COLO829 (cell line): ENCODE data around the gene RINL.

Source experiments
- DNase-seq: peaks from one replicate; pipeline ENCODE4 v3.0.0; 2012; ENCODE audit warnings: low spot score

RINL gene

DNA sequence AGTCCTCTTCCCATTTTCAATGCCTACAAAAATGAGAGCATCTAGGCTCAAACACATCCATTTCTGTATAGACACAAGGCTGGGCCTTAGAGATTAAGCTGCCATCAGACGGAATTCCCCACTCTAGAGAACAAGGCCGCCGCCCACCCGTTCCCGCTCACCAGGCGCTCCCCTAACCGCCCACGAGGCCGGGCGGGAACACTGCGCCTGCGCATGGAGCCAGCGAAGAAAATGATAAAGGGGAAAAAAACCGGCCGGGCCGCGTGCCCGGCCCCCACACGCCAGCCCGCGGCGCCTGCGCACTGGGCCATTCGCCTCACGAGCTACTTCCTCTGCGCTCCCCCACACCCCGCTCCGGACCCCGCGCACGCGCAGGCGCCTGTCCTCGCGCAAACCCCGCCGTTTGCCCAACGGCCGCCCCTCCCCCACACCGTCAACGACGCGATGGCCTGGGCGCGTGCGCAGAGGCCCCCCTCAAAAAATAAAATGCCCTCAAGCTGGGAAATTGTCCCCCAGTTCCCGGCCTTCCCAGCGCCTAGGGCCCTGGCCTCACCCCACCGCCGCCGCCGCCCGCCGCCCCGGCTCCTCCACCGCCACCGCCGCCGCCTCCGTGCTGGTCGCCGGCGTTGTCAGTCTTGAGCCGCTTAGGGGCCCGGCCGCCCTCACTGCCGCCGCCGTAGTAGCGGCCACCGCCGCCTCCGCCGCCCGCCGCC, 28.8 kb downstream of the RINL start:
- DNase-seq, result peak; percentile 100

DNA sequence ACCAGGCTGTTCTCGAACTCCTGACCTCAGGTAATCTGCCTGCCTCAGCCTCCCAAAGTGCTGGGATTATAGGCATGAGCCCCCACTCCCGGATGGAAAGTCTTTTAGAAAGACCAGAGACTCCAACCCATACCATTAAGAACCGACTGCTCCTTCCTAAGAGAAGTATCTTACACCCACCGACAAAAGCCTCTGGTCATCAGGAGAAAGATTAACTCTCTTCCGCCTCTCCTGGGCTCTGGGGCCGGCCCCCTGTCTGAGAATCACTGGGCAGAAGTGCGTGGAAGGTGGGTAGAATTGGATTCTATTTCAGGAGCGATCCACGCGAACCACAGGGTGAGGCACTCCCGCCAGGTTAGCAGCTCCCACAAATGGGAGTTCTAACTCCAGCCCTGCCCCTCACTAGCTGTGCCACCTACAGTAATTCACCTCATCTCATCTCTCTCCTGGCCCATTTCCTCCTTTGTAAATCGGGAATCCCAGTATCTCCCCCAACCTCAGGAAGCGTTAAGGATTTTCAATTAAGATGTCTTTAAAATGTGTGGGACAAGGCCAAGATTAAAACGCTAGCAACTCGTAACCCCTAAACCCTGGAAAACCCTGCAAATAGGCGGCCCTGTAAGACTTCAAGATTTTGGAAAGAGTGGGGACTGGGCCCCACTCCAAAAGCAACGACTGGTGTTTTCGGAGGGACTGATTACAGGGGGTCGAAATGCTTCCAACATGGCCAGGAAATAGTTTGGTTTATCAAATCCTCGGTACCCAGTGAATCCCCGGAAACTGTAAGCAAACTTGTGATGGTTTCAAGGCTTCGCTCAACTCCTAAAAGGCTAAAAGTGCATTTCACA, 29.6 kb downstream of the RINL start:
- DNase-seq, result no peak

DNA sequence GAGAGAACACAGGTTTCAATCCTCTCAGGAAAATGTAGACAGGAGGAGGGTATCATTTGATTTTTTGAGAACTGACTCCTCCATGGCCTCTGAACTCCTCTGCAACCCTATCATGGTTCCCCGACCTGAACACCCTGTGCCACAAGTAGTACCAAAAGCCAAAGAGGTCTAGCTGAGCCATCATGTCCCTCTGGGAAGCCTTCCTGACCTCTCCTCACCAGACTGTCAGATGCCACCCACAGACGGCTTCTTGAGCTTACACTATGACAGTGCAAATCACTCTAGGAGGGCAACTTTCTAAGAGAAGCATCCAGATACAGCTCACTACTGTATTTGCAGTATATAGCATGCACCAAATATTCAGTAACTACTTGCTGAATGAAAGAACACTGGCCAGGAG, 32.0 kb downstream of the RINL start:
- DNase-seq, result no peak

DNA sequence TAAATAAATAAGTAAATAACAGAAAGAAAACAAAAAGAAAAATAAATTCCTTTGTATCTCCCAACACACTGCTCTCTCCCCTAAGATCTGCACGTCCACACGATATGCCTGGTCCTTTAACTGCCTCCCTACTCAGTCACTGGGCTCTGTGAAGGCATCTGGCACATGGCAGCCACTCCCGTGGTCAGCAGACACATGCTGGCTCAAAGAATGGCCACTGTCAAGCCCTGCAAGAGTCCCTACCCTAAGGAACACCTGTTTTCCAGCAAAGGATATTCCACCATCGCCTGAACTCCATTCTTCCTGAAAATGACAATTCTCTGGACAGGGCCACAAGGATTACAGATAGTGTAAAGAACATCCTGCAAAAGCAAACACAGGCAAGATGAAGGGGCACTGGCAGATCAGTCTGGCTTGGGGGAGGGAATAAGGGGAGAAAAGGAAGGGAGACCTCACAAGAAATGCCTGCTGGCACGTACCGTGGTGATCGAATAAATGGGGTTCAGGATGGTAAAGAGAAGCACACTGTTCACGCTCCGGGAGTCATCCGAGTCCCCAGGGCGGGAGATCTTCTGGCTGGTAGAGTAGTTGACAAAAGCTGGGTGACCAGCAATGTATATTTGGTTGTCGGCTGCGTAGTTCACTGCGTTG, 32.6 kb downstream of the RINL start:
- no peak for DNase-seq

DNA sequence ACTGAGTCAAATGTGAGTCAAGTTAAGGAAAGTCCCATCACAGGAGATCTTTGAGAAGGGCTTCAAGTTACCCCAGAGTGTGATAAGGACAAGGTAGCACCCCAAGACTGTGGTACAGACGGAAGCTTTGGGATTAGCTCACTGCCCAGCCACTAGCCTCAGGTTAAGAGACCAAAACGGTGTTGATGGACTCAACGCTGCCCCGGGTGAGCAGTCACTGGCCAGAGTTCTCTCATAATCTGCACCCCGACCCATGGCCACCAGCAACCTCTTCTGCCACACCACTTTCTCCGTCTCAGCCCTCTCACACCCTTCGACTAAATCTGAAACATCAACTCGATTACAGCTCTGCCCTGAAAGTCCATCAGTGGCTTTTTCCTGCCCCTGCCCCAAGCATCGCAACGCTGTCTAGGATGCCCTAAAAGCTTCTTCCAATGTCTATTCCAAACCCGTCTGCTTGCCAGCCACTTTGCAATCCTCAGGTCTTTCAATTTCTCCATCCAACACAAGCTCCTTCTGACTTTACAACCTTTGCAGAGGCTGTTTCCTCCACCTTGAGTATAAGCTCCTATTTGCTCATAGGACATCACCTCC, 33.9 kb downstream of the RINL start:
- DNase-seq, result no peak

DNA sequence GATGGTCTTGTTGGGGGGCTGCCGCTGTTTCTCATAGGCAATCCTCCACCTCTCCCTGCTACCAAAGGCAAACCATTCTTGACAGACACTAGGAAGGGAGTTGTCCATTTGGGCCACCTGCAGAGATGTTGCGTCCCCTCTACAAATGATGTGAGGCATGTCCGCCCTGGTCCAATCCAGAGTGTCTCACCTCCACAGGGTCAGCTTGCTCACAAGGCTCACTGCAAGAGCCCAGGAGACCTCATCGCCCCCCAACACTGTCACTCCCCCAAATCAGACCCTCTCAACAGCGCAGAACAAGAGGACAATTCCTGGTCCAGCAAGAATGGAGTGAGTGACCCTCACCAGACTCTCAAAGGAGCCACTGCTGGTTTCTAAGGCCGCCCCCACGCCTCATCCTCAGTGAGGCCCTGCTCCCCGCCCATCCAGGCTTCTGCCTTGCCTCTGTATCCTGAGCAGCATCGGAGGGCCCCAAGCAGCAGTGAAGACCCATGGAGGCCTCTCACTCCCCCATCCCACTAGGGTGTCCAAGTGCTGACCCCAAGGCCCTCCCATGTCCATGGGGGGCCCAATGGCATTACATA, 34.8 kb downstream of the RINL start:
- DNase-seq, result no peak

DNA sequence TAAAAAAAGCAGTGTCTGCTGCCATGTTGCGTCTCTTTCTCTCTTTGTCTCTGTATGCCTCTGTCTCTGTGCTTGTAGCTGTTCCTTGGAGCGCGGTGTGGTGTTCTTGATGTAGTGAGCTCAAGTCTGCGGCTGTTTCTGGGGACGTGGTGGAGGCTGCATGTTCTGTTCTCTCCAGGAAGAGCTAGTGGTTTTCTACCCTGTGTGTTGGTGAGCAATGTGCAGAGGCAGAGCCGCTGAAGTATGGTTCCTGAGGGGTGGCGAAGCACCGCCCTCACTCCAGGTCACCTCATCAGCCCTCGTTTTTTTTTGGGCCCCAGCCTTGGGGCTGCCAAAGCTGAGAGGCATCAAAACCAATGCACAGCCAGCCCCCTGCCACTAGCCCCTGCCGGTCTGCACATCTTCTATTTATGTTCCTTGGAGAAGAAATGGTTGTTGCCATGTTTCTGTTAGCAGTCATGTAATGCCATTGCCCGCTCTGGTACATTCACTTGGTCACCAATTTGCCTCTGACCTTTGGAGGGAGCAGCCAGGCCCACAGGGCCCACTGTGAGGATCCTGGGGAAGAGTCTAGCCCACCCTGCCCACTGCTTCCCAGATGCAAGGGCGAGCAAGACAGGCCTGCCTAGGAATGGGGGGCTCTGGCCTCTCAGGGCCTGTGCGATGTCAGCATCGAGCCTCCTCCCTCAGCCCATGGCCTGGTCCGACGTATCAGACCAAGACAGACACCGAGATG, 35.5 kb downstream of the RINL start:
- no peak for DNase-seq

DNA sequence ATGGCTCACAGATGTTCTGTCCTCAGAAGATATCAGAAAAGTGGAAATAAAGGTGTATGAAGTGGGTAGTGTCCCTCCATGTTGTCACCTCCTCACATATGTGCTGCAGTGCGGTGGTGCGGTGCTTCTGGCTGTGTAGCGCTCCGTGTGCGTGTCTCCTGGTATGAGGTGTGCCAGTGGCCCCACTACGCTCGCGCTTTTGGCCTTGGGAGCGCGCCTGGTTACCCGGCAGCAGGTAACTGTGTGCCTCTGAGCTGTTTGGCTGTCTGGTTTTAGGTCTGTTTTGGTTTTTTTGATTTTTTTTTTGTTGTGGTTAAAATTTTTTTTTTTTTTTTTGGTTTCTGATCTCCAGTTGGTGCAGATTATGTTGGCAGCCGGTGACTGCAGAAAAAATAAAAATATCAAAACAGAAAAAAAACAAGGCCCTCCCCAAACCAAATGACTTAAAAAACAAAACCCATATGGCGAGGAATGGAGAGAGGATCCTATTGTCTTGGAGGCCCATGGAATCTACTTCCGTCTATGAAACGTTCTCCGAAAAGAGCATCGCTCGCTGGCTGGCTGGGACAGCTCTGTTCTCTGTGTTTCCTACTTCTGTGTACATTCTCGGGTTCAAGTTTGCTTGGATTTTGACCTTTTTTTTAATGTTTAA, 36.2 kb downstream of the RINL start:
- DNase-seq, result no peak

DNA sequence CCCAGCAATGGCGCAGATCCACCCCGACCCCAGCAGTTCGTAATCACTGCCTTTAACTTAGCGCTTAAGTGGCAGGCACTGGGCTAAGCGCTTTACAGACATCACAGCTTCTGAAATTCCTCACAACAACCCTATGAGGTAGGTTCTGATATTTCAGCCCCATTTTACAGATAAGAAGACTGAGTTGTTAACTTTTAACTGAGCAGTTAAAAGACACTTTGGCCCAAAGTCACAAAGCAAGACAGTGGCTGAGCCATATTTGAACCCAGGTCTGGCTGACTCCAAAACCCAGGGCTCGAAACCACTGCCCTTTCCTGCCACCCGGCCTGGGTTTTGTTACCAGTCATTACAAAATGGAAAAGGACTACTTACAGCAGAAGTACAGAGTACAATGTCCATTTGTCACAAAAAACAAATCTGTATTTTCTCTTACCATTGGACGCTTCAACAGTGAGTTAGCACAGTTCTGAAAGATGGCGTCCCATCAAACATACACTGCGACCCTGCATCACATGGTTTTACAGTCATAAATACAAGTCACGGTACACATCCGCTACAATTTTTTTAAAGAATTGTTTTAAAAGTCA, 36.8 kb downstream of the RINL start:
- DNase-seq, result no peak

DNA sequence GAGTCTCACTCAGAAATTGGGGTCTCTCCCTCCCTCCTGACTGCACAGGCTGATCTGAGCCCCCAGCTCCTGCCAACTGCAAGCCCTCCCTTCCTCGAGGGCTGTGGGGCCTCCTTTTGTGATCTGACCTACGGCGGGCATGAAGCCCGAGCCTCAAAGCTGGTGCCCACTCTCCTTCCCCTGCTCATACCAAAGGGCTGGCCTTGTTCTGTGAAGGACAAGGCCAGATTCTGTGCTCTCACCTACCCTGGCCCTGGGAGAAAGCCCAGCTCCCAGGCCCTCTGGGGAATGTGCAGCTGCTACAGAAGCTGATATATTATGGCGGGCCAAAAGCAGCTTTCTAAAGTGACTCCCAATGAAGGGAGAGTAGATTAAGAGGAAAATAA, 37.5 kb downstream of the RINL start:
- no peak for DNase-seq

DNA sequence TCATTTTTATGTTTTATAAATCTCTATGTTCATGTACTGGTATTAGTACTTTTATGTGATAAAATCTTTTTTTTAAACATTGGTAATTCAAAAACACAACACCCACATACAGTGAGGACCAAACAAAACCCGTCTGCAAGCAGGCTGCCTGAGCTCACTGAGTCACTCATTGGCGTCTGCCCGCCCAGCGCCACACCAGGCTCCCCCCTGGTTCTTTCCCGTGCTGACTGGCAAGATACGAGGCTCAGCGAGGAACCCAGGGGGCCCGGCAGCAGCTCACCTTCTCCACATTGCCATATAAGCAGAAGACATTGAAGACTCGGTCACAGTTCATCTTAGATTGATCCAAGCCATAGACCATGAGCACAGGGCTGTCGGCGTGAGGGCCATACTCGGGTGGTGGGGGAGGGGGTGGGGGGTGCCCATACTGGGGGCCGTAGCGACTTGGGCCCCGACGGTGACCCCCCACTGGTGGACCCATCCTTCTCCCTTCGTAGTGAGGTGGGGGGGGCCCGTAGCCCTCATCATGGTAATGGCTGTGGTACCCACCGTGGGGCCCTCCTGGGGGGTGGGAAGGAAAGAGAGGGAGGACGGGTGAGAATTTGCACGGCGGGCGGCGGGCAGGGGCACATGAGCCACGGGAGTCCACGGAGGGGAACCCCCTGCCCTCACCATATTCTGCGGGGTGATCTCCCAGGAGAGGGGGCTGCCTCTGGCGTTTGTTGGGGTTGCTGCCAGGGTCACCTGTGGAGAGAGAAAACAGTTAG, 38.1 kb downstream of the RINL start:
- no peak for DNase-seq

DNA sequence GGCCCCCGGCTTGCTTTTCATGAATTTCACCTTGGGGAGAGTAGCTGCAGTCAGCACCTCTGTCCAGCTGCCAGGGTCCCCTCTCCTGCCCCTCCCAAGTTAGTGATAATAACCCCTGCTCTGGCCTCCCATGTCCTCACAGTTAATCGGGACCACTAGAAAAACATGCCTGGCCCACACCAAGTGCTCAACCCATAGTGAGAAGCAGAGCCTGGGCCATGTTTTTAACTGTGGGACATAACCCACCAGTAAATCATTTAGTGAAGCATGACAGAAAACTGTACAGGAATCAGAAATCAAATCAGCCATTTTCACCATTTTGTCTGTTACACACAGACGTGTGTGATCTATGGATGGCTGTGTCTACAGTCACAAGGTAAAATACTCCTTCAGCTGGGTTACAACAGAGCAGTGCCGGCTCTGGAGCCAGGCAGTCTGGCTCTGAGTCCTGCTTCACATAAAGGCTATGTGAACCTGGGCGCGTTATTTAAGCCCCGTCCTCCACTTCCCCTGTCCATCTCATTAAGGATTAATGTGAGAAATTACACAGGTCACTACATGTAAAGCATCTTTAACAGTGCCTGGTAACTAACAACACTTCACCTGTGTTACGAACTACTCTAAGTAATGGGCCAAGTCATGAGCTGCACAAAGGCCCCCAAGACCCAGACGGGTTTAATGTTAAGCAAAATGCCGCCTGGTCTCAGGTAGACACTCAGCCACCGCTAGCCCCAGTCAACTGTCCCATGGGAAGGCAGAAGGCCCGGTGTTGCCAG, 38.9 kb downstream of the RINL start:
- no peak for DNase-seq

DNA sequence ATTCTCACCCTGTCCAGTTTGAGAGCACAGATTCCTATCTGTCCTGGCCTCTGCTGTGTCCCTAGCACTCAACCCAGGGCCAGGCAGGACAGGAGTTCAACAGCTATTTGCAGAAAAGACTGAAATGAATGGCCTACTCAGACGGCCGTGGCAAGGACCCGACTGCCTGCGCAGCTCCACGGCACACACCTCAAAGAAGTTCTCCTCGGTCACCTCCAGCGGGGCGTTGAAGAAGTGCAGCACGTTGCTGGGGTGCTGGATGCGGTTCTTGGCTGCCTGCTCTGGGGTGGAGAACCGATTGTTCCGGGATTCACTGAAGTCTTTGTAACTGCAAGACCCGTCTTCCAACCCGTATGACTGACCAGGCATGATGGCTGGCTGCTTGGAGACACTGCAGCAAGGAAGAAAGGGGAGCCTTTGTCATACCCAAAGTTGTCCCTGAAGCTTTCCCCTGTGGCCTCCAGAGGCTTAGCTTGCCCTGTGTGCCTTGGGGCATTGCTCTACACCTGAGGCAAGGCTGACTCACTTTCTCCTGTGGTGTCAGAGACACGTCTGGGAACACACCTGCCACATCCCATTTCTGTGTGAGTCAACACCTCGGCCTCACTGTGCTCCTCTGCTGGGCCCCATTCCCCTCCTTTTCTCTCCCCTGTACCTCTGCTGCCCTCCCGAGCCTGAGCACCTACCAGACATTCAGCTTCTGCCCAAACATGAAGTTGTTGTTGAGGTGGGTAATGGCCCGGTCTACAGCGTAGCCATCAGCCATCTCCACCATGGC, 39.7 kb downstream of the RINL start:
- no peak for DNase-seq

DNA sequence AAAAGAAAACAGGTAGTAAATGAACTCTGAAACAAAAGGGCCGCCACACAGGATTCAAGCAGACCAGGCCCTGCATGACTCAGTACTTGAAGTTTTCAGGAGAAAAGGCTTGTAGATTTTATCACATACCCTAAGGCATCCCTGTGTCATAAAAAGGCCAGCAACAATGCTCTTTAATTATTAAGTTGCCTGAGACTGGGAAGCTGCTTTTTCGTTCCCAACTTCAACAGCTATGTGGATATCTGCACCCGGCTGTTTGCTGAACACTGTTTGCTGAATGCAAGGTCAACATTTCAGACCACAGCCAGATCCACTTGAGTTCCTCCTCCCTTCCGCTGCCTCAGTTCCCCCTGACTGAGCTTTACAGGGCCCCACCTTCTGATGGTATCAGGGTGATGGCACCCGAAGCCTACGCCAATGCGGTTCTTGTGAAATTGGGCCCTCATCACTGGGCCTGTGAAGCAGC, 40.4 kb downstream of the RINL start:
- DNase-seq, result no peak

DNA sequence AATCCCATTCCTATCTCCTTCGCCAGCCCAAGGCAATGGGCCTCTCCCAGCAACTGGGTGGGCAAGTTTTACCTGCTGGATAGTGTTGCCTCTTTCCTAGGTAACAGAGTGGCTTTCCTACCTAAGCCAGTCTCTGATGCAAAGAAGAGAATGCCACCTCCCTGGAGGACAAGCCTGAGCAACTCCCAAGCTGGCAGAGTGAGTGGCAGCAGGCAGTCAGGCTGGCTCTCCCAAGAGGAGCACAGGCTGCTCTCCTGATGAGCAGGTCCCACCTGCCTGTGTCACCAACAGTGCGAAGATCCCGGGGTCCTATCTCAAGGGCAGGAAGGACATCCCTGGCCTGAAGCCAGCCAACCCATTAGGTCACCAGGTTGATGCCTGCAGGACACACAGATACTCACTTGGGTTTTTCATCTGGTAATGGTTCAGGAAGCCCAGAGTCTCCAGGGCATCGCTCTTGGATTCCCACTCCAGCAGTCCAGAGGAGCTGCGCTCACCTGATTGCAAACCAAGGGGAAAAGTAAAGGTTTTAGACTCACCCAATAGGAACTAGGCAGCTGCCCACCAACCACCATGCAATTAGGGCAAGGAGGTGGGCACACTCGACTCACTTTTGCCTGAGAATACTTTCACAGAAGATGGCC, 41.0 kb downstream of the RINL start:
- no peak for DNase-seq

DNA sequence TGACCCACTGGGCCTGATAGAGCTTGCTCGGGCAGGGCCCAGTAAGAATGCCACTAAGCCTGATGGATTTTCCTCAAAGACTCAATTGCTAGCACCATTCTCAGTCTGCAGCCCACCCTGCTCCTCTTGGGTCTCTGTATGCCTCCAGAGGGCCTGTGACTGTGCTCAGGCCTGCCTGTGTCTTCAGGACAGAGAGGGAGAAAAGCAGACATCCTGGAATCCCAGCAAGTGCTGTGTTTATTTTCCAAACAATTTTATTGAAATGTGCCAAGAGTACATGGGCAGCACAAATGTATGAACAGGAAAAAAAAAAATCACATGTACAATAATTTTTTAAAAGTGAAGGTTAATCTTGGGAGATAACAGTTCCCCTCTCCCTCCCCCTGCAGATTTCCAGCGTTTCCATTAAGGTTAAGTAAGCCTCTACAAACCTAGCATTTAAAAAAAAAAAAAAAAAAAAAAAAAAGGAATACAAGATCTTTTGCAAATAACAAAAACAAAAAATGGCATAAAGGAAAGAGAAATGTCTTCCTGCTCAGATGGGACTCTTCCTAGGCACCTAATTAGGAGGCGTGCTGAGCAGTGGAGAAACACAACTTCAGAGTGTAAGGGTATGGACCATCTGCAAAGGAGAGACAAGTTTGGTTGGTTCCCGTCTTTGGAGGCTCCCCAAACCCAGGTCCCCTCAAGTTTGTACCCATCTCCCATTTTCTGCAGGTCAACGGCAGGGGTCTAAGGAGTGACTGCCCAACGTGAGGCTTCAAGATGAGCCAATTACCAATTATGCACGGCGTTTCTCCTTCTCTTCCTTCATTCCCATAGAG, 41.7 kb downstream of the RINL start:
- DNase-seq, result no peak

DNA sequence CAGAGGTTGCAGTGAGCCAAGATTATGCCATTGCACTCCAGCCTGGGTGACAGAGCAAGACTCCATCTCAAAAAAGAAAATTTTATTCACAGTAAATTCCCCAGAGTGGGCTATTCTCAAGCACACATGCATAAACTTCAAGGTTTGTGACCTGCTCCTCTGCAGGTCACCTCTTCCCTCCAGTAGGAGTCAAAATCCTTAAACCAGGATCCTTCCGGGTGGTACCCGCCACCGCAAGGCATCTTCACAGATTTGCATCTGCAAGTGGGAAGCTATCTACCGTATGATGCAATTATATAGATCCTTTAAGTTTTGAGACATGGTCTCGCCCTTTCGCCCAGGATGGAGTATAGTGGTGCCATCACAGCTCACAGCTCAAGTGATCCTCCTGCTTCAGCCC, 43.5 kb downstream of the RINL start:
- no peak for DNase-seq
